HepG2 (cell line): ENCODE measurements around the gene GPR39.

Experiments used
- ASH2L ChIP-seq: fragments of 300-600, 200-600 bp; sonication (generic); IDR thresholded peaks from 2 replicates; pipeline ENCODE4 v1.7.0; 2017; ENCODE audit warnings: low read depth, mild to moderate bottlenecking, moderate library complexity, mixed read lengths, low read length; ENCODE audit not compliant: insufficient read length
- FOXM1 ChIP-seq: sonication (generic); formaldehyde crosslinking; IDR thresholded peaks from 2 replicates; pipeline ENCODE4 v1.5.0; 2020; ENCODE audit warnings: missing genetic modification reagents
- NFRKB ChIP-seq: fragments of 450-650 bp; IDR thresholded peaks from 2 replicates; pipeline ENCODE4 v1.6.1; 2017
- TP53 ChIP-seq: sonication (generic); formaldehyde crosslinking; conservative IDR thresholded peaks from 2 replicates; pipeline ENCODE4 v1.4.0; 2020; ENCODE audit warnings: missing genetic modification reagents
- ZKSCAN8 ChIP-seq: IDR thresholded peaks from 2 replicates; pipeline ENCODE4 v1.6.1; 2016; ENCODE audit warnings: borderline replicate concordance, missing genetic modification reagents, missing compliant biosample characterization
- ZNF746 ChIP-seq: sonication (generic); formaldehyde crosslinking; IDR thresholded peaks from 2 replicates; pipeline ENCODE4 v1.8.0; 2022; ENCODE audit warnings: mild to moderate bottlenecking, missing genetic modification reagents
- TF ChIP-seq, protein P1 (sequence below): sonication (generic); formaldehyde crosslinking; IDR thresholded peaks from 2 replicates; pipeline ENCODE4 v1.5.0; 2020; ENCODE audit warnings: mild to moderate bottlenecking, missing genetic modification reagents, moderate library complexity

DNA sequence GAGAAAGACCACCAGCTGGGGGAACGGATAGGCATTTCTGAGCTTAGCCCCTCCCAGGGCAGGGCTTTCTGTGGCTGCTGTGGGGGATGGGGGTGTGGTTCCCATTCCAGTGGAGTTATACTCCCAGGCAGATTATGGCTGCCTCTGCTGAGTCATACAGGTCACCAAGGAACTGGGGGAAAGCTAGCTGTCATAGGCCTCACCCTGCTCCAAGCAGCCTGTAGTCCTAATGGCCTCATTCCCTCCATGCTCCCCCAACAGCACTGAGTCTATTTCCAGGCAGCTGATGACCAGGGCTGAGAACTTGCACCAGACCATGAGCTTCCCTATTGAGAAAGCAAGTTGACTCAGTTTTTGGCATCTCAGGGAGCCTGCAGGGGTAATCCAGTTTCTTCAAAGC is 87.1 kb downstream of the GPR39 start:
- TF ChIP-seq ASH2L (no peak), TP53 (CRISPR knock-in tag) (no peak), ZKSCAN8 (CRISPR knock-in tag) (no peak), FOXM1 (CRISPR knock-in tag) (no peak), NFRKB (no peak), ZNF746 (CRISPR knock-in tag) (no peak)
- TF ChIP-seq, protein P1, sequence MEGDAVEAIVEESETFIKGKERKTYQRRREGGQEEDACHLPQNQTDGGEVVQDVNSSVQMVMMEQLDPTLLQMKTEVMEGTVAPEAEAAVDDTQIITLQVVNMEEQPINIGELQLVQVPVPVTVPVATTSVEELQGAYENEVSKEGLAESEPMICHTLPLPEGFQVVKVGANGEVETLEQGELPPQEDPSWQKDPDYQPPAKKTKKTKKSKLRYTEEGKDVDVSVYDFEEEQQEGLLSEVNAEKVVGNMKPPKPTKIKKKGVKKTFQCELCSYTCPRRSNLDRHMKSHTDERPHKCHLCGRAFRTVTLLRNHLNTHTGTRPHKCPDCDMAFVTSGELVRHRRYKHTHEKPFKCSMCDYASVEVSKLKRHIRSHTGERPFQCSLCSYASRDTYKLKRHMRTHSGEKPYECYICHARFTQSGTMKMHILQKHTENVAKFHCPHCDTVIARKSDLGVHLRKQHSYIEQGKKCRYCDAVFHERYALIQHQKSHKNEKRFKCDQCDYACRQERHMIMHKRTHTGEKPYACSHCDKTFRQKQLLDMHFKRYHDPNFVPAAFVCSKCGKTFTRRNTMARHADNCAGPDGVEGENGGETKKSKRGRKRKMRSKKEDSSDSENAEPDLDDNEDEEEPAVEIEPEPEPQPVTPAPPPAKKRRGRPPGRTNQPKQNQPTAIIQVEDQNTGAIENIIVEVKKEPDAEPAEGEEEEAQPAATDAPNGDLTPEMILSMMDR, result no peak
